Measurements from ENCODE around the gene MSRB2.

Gene MSRB2

GRCh38 chr10:23157691-23158369, 62.5 kb downstream of the MSRB2 start:
- DNase-seq = peak; percentile 24
- Histone ChIP-seq H3K9me3 (ENCODE audit: severe bottlenecking) (no peaks in the 10 kb centered on the region), H3K27ac (no peak overlapping the region), H3K27me3 (ENCODE audit: insufficient read depth, low read depth, severe bottlenecking) (no peaks in the 10 kb centered on the region), H3K36me3 (no peaks in the 10 kb centered on the region), H3K4me3 (ENCODE audit: low read depth, low read length) (peak overlapping the region; percentile 29)
- peak; percentile 20; the same call in 1 of the 2 replicates for TF ChIP-seq CTCF (IDR thresholded peaks at IDR 0.05; ENCODE audit: low read depth, low read length)

- H3K27me3 ChIP-seq (ENCODE audit: insufficient read depth, low read depth, severe bottlenecking) = no peaks in the 10 kb centered on the region
- H3K27ac ChIP-seq = no peak overlapping the region
- no peaks in the 10 kb centered on the region for H3K9me3 ChIP-seq (ENCODE audit: severe bottlenecking)
- H3K4me3 ChIP-seq (ENCODE audit: low read depth, low read length) = peak overlapping the region; percentile 29
- TF ChIP-seq CTCF (IDR thresholded peaks at IDR 0.05; ENCODE audit: low read depth, low read length) = peak; percentile 65
- no peaks in the 10 kb centered on the region for H3K36me3 ChIP-seq
- peak; percentile 28 for DNase-seq
These were observed 63.0 kb downstream of the MSRB2 start for GRCh38 chr10:23158370-23158769.

GRCh38 chr10:23171232-23171876, 76.0 kb downstream of the MSRB2 start:
- H3K4me3 ChIP-seq (ENCODE audit: low read depth, low read length) = no peak overlapping the region
- no peak for DNase-seq
- H3K36me3 ChIP-seq = no peaks in the 10 kb centered on the region
- H3K27me3 ChIP-seq (ENCODE audit: insufficient read depth, low read depth, severe bottlenecking) = peaks cover 4% of the 10 kb centered on the region
- H3K9me3 ChIP-seq (ENCODE audit: severe bottlenecking) = no peaks in the 10 kb centered on the region
- no peak overlapping the region for H3K27ac ChIP-seq
- no peak for TF ChIP-seq CTCF (IDR thresholded peaks at IDR 0.05; ENCODE audit: low read depth, low read length)
